NCI-H82 treated with DMSO at 0.1 percent for 48 hours (cell line): ENCODE measurements around the gene IGFBP4.

Source experiments
- DNase-seq: peaks from one replicate; lab custom pipeline; 2025; ENCODE audit not compliant: unreplicated experiment; lab: John Stamatoyannopoulos, UW

Gene IGFBP4

DNA sequence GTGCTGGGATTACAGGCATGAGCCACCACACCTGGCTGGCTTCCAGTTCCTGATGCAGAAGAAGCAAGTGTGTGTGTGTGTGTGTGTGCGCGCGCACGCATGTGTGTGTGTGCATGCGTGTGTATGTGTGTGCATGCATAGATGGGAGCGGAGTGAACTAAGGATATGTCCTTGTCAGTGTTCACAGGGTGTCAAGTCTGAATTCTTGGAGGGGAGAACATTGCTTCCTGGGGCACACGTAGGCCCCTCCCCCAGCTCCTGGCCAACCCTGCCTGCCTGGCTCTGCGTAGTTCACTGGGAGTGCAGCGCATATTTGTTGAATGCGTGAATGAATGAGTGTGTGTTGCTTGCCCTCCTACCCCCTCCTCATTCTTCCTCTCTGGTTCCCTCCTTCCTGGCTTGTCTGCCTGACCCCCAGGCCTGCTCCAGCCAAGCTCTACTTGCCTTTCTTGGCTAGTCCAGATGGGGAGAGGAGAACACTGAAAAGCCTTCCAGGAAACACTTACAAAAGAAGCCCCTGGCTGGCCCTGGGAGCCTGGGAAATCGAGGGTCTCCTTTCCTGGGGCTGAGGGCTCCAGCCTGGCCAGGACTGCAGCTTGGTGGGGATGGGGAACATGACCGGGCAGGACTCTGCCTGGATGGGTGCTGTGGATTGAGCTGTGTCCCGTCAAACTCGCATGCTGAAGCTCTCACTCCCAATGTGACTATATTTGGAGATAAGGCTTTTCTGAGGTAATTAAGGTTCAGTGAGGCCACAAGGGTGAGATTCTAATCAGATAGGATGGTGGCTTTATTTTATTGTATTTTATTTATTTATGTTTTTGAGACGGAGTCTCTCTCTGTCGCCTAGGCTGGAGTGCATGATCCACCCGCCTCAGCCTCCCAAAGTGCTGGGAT is 27.9 kb downstream of the IGFBP4 start:
- no peak for DNase-seq

DNA sequence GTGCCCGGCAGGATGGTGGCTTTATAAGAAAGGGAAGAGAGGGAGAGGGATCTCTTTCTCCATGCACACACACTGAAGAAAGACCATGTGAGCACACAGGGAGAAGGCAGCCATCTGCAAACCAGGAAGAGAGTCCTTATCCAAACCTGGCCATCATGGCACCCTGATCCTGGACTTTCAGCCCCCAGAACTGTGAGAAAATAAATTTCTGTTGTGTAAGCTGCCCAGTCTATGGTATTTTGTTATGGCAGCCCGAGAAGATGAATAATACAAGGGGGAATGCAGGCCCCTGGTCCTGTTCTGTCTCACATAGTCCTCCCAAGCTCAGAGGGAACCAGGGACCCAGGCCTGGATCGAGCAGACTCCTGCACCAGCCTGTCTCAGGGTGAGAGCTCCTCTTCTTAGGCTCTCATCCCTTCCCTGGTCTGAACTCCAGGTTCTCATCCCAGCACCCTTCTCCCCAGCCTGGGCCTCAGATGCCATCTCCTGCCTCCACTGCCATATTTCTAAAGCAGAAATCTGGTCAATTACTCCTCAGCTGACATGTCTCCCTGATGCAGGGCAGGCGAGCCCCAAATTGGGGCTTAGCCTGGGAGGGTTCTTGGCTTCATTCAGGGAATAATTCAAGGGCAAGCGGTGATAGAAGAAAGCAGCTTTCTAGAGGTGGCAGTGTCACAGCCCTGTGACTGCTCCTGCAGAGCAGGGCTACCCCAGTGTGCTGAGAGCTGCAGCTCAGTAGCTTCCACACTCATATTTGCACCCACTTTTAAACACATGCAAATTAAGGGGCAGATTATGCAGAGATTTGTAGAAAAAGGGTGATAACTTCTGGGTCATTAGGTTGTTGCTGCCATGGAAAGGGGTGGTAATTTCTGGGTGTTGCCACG is 28.8 kb downstream of the IGFBP4 start:
- DNase-seq: no peak

DNA sequence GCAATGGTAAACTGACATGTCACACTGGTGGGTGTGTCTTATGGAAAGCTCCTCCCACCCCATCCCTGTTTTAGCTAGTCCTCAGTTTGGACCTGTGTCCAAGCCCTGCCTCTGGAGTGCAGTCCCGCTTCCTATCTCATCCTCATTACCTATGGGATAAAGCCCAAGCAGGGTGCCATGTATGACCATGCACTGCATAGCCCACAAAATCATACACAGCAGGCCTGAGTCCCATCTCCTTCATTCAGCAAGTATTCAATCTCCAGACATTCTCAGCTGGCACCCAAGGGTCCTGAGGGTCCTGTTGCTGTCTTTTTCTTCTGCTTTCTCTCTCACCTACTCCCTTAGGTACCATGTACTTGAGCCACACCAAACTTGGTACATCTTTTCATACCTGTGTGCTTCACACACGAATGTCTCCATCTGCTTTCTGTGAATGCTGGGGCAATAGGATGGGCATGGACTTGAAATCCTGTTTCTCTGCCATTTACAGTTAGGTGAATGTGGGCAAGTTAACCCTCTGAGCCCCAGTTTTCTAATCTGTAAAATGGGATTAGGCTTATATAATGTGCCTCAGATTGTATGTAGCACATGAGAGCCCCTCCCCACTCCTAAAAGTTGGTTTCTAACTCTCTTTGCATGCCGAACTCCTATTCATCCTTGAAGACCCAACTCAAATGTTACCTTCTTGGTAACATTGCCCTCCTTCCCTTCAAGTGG is 29.6 kb downstream of the IGFBP4 start:
- no peak for DNase-seq

DNA sequence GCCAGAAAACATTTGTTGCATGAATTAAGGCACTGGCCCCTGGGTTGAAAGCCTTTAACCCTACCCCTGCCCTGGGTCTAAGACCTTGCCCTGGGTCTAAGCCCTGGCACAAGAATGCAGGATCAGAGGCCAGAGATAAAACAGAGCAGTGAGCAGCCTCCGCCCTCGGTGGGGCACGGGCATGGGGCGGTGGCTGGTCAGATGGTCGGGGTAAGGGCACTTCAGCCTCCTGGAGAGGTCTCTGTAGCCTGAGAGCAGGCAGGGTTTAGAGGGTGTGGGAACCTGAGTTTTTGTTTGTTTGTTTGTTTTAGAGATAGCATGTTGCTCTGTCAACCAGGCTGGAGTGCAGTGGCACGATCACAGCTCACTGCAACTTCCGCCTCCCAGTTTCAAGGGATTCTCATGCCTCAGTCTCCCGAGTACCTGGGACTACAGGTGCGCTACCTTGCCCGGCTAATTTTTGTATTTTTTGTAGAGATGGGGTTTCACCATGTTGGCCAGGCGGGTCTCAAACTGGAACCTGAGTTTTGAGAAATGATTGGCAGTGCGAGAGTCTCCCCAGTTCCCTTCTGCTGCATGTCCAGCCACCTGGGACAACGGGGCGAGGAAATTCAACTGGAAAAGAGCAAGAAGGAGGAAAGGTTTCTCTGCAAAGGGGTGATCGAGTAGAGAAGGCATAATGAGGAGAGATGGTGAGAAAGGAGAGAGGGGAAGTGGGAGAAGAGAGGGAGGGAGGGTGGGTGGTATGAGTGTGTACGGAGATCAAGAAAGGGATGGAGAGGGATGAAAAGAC is 30.5 kb downstream of the IGFBP4 start:
- DNase-seq: no peak

DNA sequence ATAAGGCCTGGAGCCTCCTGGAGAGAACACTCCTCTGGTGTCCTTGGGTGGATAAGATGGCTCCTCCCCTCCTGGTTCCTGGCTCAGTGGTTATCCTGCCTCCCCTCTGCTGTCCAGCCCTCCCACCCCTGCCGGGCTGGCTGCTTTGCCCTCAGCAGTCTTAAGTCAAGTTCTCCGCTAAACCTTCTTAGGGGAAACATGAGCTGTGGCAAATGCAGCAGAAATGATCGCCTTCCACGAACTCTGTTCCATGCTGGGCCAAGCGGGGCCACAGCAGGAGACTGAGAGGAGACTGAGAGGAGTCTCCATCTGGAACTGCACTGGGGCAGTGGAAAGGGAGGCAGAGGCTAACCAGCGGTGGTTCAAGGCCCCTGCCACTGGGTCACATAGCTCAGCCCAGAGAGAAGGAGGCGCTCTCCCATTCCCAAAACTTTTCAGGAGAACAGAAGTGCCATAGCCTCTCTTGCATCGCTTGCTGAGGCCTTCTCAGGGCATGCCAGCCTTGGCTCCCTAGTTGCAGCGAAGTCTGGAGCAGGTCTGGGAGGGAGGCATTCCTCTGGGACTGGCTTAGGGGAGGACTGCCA is 31.3 kb downstream of the IGFBP4 start:
- DNase-seq: peak; percentile 50

DNA sequence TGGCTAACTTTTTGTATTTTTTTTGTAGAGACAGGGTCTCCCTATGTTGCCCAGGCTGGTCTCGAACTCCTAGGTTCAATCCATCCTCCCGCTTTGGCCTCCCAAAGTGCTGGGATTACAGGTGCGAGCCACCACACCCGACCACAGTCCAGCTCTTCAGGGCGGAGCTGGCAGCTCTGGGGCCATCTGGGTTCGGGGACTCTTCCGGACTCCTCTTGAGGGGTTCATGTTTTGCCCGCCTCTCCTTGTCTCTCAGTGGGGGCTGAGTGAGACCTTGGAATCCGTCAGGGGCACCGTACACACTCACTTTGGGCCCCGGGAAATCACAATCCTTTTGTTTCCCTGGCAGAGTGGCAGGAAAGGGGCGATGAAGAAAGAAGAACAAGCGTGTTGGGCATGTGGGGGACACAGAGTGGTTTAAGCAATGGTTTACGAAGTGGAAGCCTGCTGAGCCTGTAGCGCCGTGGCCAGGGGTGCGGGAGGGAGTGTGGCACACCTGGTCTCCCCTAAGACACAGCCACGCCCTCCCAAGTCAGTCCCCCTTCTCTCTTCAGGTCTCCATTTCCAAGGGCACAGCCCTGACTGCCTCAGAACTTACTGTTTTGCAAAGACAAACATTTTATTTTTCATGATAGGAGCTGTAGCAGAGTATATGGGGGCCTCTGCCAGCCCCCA is 32.1 kb downstream of the IGFBP4 start:
- DNase-seq: no peak

DNA sequence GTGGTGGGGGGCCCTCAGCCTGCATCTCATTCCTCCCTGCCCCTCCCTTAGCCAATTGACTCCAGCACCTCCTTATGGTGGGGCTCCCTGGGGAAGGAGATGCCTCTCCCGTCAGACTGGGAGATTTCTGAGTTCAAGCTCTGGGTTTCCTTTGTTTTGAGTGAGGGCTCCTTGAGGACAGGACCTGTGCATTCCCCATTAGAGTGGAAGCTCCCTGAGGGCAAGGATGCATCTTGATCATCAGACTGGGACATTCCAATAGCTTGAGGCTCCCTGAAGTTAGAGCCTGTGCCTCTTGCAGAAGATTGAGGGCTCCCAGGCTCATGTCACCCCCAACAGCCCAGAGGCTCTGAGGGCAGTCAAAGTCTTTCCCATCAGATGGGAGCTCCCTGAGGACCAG is 34.5 kb downstream of the IGFBP4 start:
- no peak for DNase-seq

DNA sequence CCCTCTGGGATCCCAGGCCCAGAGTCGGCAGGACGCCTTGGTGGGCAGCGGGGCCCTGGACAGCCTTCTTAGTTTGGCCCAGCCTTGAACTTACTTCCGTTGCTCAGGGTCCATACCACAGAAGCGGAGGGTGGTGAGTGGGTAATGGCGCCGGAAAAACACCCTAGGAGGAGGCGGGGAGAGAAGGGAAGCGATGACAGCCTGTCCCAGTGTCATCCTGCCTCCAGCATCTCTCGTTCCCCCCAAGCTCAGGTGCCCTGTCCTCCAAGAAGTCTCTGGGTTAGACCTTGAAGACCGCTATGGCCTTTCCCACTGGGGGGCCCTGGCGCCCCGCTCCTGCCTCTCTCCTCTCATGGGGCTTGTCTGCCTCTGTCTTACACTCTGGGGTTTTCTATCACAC is 35.2 kb downstream of the IGFBP4 start:
- DNase-seq: no peak

DNA sequence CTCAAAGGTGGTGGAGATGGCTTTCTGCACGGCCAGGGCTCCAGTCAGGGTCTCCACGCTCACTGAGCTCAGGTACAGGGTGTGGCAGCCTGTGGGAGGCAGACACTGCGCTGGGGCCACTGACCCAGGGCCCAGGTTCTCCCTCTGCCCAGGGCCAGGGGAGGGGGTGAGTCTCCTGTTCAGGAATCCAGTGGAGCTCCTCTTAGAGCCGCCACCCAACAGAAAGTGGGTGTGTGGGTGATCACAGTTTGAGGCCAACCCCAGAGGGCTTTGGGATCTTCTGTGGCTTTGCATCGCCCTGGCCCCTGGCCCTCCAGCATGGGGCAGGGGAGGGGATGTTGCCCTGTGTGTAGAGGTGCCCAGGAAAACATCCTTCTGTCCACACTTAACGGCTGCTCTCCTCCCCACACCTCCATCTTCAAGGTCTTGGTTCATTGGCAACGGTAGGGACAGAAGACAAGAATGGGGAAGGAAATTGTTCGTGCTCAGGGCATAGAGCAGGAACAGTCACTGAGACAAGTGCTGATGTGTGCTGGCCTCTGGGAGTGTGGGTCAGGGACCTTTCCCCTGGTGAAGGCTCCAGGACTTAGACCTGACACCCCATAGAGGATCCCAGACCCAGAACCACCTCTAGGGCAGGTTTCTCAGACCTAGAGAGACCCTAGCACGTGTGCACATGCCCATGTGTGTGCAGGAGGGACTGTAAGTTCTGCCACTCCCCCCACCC is 36.7 kb downstream of the IGFBP4 start:
- no peak for DNase-seq

DNA sequence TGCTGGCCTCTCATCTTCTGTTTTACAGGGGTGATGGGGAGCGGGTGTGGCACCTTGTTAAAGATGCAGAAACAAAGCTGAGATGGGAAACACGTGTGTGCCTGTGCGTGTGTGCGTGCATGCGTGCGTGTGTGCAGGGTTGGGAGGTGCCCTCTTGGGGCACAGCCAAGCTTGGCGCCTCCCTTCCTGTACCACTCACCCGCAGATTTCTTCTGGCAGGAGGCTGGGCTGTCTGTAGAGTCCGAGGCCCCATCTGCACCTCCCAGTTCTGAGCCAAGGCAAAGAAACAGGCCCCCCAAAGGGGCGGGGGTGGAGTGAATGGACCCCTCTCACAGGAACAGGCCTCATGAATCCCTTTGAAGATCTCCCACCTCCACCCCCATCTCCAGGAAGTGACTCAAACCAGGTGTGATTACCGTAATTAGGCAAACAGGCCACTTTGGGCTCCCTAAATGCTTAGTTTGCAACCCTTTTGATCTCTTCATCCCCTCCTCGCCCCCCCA is 37.3 kb downstream of the IGFBP4 start:
- DNase-seq: no peak

DNA sequence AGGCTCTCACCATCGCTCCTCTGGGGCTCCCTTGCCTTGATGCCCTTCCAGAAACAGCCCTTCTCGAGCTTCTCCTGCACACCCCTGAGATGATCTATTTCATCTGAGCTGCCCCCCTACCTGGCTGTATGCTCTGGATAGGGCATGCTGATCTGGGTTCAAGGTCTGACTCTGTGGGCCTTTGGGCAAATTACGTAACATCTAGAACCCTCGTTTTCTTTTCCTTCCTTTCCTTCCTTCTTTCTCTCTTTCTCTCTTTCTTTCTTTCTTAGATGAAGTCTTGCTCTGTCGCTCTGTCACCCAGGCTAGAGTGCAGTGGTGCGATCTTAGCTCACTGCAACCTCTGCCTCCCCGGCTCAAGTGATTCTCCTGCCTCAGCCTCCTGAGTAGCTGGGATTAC is 37.9 kb downstream of the IGFBP4 start:
- DNase-seq: no peak

DNA sequence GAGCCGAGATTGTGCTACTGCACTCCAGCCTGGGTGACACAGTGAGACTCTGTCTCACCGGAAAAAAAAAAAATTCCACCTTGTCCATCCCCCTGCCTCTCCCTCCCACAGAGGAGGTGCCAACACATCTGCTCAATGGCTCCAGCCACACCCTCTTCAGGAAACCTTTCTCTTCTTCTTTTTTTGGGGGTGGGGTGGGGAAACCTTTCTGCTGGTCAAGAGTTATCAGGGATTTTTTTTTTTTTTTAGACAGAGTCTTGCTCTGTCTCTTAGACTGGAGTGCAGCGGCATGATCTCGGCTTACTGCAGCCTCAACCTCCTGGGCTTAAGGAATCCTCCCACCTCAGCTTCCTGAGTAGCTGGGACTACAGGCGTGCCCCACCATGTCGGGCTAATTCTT is 39.5 kb downstream of the IGFBP4 start:
- DNase-seq: no peak

DNA sequence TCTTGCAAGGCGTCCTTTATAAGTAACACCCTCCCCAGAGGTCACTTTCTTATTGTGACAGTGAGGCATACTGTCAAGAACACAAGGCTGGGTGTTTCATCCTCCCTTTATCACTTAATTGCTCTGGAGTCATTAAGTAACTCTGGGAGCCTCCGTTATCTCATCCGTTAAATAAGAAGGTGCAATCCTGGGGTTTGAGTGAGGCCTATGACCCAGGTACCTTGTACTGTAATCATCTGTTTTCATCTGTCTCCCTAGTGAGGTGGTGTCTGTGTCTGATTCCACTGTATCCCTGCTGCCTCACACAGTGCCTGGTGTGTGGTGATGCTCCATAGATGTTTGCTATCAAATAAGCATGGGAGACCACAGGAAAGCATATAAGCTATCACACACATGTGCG is 40.4 kb downstream of the IGFBP4 start:
- DNase-seq: no peak

DNA sequence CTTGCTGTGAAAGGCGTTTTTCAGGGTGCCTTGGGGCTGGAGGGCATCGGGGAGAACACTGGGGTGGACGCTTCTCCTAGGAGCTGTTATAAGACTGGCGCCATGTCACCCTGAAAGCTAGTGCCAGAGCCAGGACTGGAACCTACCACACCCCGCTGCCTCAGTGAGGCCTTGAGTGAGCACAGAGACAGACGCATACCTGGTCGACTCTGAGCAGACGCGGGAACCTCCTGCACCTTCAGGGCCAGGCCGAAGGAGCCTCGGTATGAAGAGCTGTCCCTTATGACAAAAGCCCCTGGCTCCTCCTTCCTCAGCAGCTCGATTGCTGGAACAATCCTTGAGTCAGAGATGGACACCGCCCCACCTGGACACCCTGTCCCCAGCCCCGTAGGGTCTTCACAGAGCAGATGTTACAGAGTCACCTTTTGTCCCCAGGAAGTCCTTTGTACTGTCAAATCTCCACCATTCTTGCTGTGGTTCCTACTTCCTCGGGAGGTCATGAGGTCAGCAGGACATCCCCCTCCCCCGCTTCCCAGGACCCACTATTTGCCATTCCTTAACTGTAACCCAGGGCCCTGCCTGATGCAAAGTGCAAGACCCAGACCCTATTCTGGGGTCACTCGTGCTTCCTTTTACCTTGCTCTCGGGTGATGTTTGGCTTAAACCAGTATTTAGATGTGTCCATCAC is 41.2 kb downstream of the IGFBP4 start:
- no peak for DNase-seq

DNA sequence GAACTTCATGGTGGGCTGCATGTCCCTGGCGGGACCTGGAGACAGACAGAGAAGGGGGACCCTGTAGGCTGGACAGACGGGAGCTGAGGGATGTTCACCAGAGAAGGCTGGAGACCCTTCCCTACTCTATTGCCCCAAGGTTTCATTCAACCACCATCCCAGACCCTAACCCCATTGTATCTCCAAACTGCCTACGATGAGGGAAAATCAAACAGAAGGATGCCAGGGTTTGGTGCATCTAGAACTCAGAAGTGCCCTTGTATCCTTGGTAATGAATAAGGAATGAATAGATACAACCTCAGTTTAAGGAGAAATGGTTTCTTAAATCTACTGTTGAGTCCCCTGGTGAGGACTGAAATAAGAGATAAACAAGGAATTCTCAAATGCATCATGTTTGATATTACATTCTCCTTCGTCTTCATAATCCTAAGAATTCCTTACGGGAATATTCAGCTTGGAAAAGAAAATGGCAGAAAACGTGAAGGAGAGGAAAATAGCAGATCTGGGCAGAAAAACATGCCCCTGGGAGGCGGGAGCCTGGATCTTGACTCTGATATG is 41.8 kb downstream of the IGFBP4 start:
- no peak for DNase-seq

DNA sequence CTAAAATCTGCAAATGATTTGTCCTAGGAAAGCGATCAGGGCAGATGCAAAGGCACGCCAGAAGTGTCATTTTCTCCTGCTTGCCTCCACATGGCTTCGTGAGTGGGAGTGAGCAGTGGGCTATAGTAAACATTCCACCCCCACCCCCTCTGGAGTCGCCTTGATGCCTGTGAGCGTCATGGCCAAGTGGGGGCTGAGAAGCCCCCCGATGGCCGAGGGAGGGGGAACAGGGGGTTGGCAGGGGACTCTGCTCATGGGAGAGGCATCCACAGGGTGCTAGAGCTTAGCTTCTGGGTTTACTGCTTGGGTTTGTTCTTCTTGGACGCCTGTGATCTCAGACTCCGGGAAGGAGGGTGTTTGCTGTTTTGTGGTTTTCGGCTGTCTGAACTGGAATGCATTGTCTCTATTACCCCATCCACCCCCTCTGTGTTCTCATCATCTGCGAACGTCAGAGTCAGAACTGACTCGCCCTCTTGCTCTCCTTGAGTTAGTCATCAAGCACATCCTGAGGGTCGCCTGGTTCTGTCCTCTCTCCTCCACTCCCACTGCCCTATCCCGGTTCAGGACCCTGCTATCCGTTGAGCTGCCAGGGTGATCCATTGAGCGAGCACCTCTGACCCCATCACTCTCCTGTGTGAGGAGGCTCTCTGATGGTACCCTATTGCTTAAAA is 42.7 kb downstream of the IGFBP4 start:
- no peak for DNase-seq
